Measurements from ENCODE around the gene NPBWR2. TPM values are rescaled to one million over a fixed set of nuclear protein-coding genes. Genes with fewer than 3 reads are reported as not detected.

NPBWR2 gene
- total RNA-seq, 1 donor from 2014 or later = not detected

GRCh38 chr20:64153861-64154589, 46.7 kb upstream of the NPBWR2 start:
- H3K9me3 Mint-ChIP-seq (ENCODE audit: unreplicated experiment) = no peaks in the 10 kb centered on the region
- DNase-seq (ENCODE audit: low spot score) = no peak
- H3K36me3 Mint-ChIP-seq (ENCODE audit: low read depth, unreplicated experiment) = peaks cover 12% of the 10 kb centered on the region
- H3K4me1 Mint-ChIP-seq (ENCODE audit: unreplicated experiment) = peaks cover 19% of the 10 kb centered on the region
- no peak for TF ChIP-seq CTCF (IDR thresholded peaks at IDR 0.05; ENCODE audit: unreplicated experiment)
- H3K27me3 Mint-ChIP-seq (ENCODE audit: unreplicated experiment) = peaks cover 10% of the 10 kb centered on the region
- H3K27ac Mint-ChIP-seq (ENCODE audit: unreplicated experiment) = no peak overlapping the region
- peak overlapping the region; percentile 79 for H3K4me3 Mint-ChIP-seq (ENCODE audit: unreplicated experiment)

DNA sequence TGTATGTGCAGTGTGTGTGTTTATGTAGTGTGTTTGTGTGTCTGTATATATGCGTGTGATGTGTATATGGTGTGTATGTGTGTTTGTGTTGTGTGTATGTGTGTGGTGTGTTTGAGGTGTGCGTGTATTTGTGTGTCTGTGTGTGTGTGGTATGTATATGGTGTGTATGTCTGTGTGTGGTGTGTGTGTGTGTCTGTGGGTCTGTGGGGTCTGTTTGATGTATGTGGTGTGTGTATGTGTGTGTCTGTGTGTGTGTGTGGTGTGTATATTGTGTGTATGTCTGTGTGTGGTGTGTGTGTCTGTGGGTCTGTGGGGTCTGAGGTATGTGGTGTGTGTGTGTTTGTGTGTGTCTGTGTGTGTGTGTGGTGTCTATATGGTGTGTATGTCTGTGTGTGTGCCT, 46.0 kb upstream of the NPBWR2 start:
- peaks cover 12% of the 10 kb centered on the region for H3K36me3 Mint-ChIP-seq (ENCODE audit: low read depth, unreplicated experiment)
- H3K27ac Mint-ChIP-seq (ENCODE audit: unreplicated experiment) = peak overlapping the region; percentile 33
- peaks cover 10% of the 10 kb centered on the region for H3K27me3 Mint-ChIP-seq (ENCODE audit: unreplicated experiment)
- H3K9me3 Mint-ChIP-seq (ENCODE audit: unreplicated experiment) = no peaks in the 10 kb centered on the region
- DNase-seq (ENCODE audit: low spot score) = no peak
- H3K4me1 Mint-ChIP-seq (ENCODE audit: unreplicated experiment) = peaks cover 20% of the 10 kb centered on the region
- TF ChIP-seq CTCF (IDR thresholded peaks at IDR 0.05; ENCODE audit: unreplicated experiment) = no peak
- H3K4me3 Mint-ChIP-seq (ENCODE audit: unreplicated experiment) = peak overlapping the region; percentile 79

GRCh38 chr20:64152906-64153305, 45.5 kb upstream of the NPBWR2 start:
- Mint-ChIP-seq H3K27ac (ENCODE audit: unreplicated experiment) (no peak overlapping the region), H3K4me1 (ENCODE audit: unreplicated experiment) (peaks cover 20% of the 10 kb centered on the region), H3K9me3 (ENCODE audit: unreplicated experiment) (no peaks in the 10 kb centered on the region), H3K4me3 (ENCODE audit: unreplicated experiment) (no peak overlapping the region), H3K36me3 (ENCODE audit: low read depth, unreplicated experiment) (peaks cover 12% of the 10 kb centered on the region), H3K27me3 (ENCODE audit: unreplicated experiment) (peaks cover 10% of the 10 kb centered on the region)
- no peak for DNase-seq (ENCODE audit: low spot score)
- no peak for TF ChIP-seq CTCF (IDR thresholded peaks at IDR 0.05; ENCODE audit: unreplicated experiment)

- Mint-ChIP-seq H3K27ac (ENCODE audit: unreplicated experiment) (no peak overlapping the region), H3K4me3 (ENCODE audit: unreplicated experiment) (no peak overlapping the region), H3K36me3 (ENCODE audit: low read depth, unreplicated experiment) (peaks cover 12% of the 10 kb centered on the region), H3K27me3 (ENCODE audit: unreplicated experiment) (peaks cover 12% of the 10 kb centered on the region), H3K9me3 (ENCODE audit: unreplicated experiment) (no peaks in the 10 kb centered on the region), H3K4me1 (ENCODE audit: unreplicated experiment) (peaks cover 17% of the 10 kb centered on the region)
- no peak for DNase-seq (ENCODE audit: low spot score)
- TF ChIP-seq CTCF (IDR thresholded peaks at IDR 0.05; ENCODE audit: unreplicated experiment) = no peak
Measured at GRCh38 chr20:64151633-64152530, 44.5 kb upstream of the NPBWR2 start.

Measured in endothelial cell (in vitro differentiated cells).